IPS-18a (cell line): Measurements from ENCODE around the gene PRR9.
"Not testable (repeated sequence)": the region's sequence is repeated elsewhere in the genome, so short reads cannot be mapped to it uniquely, and the experiment has no call there.

Source experiments
- H3K27ac ChIP-seq: one replicate; pipeline ENCODE4 v1.5.1; 2013; ENCODE audit warnings: low read length
- H3K27me3 ChIP-seq: one replicate; pipeline ENCODE4 v1.6.1; 2013; ENCODE audit warnings: mild to moderate bottlenecking, low read length; ENCODE audit not compliant: control insufficient read depth, insufficient read depth
- H3K36me3 ChIP-seq: one replicate; pipeline ENCODE4 v1.6.1; 2013; ENCODE audit warnings: low read depth, low read length; ENCODE audit not compliant: control insufficient read depth
- H3K4me1 ChIP-seq: one replicate; pipeline ENCODE4 v1.6.1; 2013; ENCODE audit warnings: low read depth, low read length; ENCODE audit not compliant: control insufficient read depth
- H3K4me3 ChIP-seq: one replicate; pipeline ENCODE4 v1.5.1; 2013; ENCODE audit warnings: low read length
- H3K9ac ChIP-seq: one replicate; pipeline ENCODE4 v1.6.1; 2013; ENCODE audit warnings: mild to moderate bottlenecking, low read length, moderate library complexity
- H3K9me3 ChIP-seq: one replicate; pipeline ENCODE4 v1.6.1; 2013; ENCODE audit warnings: low read depth, low read length; ENCODE audit not compliant: control insufficient read depth

The PRR9 gene, protein sequence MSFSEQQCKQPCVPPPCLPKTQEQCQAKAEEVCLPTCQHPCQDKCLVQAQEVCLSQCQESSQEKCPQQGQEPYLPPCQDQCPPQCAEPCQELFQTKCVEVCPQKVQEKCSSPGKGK

GRCh38 chr1:153217212-153217611 is at the start of gene PRR9:
PRR9 (plus strand) TSS chr1:153217584; CDS start chr1:153218145, 561 bp downstream.
- Histone ChIP-seq H3K4me1 (no peaks in the 10 kb centered on the region), H3K9me3 (no peaks in the 10 kb centered on the region), H3K27me3 (no peaks in the 10 kb centered on the region), H3K36me3 (no peaks in the 10 kb centered on the region), H3K4me3 (no peak within 1 kb of the TSS), H3K9ac (no peak within 1 kb of the TSS), H3K27ac (no peak within 1 kb of the TSS)

DNA sequence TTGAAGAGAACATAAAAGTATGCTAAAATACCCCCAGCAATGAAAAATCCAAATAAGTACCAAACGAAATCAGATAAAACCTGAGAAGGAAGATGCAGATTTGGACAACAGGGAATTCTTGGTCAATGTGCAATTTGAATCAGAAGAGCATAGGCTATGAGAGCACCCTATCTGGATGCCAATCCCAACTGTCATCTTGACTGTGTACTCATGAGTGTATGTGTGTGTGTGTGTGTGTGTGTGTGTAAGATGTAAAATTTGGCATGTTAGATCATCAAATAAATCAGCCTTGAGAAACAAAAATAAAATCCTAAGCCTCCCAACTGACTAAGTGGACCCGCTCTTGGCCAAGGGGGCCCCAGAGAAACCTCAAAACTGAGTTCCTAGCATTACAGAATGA is 48.7 kb upstream of the PRR9 start:
- Histone ChIP-seq H3K4me3 (no peak overlapping the region), H3K4me1 (no peaks in the 10 kb centered on the region), H3K27me3 (no peaks in the 10 kb centered on the region), H3K9ac (no peak overlapping the region), H3K36me3 (no peaks in the 10 kb centered on the region), H3K27ac (no peak overlapping the region), H3K9me3 (no peaks in the 10 kb centered on the region)

DNA sequence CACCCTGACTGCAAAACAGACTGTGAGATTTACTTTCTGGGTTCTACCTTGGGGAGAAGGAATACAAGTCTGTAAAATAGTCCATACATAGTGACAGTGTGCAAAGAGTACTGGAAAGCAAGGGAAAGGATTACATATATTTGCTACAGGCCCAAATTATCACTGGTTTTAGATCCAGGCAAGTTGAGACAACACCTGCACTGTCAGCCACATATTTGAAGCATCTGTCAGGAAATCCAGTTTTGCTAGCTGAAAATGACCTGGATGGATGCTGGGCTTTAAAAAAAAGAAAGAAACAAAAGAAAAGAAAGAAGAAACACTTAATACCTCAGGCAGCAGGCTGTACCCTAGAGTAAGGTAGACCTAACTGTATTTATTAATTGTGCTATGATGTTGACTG is 42.8 kb upstream of the PRR9 start:
- Histone ChIP-seq H3K9me3 (no peaks in the 10 kb centered on the region), H3K4me3 (no peak overlapping the region), H3K9ac (no peak overlapping the region), H3K27me3 (no peaks in the 10 kb centered on the region), H3K36me3 (no peaks in the 10 kb centered on the region), H3K27ac (no peak overlapping the region), H3K4me1 (no peaks in the 10 kb centered on the region)

DNA sequence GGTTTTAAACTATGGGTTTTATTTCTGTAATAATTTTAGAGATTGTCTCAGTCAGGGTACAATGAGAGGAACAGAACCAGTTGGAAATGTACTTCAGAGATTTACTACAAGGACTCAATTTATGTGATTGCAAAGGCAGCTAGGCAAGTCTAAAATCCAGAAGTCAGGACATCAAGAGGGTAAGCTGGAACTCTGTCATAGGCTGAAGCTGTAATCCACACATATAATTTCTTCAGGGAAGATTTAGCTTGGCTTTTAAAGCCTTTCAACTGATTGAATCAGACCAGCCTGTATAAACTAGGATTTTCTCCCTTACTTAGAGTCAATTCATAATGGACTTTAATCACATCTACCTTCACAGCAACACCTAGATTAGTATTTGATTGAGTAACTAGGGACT is 38.5 kb upstream of the PRR9 start:
- Histone ChIP-seq H3K9ac (no peak overlapping the region), H3K27me3 (no peaks in the 10 kb centered on the region), H3K4me3 (no peak overlapping the region), H3K4me1 (no peaks in the 10 kb centered on the region), H3K36me3 (no peaks in the 10 kb centered on the region), H3K9me3 (no peaks in the 10 kb centered on the region), H3K27ac (no peak overlapping the region)

DNA sequence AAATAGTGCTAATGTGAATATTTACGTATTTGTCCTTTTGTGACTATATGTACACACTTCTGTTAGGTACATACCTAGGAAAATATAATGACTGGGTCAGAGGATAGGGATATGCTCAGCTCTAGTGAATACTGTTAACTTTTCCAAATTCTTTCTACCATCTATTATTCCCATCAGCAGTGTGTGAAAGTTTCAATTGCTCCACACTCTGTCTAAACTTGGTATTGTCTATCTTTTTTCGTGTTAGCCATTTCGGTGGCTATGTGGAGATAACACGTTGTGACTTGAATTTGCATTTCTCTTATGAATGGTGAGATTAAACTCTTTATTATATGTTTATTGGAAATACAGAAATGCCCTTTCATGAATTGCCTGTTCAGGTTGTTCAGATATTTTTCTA is 36.8 kb upstream of the PRR9 start:
- H3K27ac ChIP-seq = no peak overlapping the region
- no peak overlapping the region for H3K9ac ChIP-seq
- H3K9me3 ChIP-seq = no peaks in the 10 kb centered on the region
- no peaks in the 10 kb centered on the region for H3K4me1 ChIP-seq
- no peaks in the 10 kb centered on the region for H3K27me3 ChIP-seq
- H3K4me3 ChIP-seq = no peak overlapping the region
- H3K36me3 ChIP-seq = no peaks in the 10 kb centered on the region

GRCh38 chr1:153188301-153188700 is 29.1 kb upstream of the PRR9 start:
- H3K27me3 ChIP-seq, H3K4me1 ChIP-seq, H3K27ac ChIP-seq, H3K9me3 ChIP-seq, H3K36me3 ChIP-seq, H3K4me3 ChIP-seq, H3K9ac ChIP-seq: not testable (repeated sequence)

- Histone ChIP-seq H3K4me1 (peaks cover 5% of the 10 kb centered on the region), H3K36me3 (no peaks in the 10 kb centered on the region), H3K9ac (no peak overlapping the region), H3K27me3 (no peaks in the 10 kb centered on the region), H3K4me3 (no peak overlapping the region), H3K27ac (no peak overlapping the region), H3K9me3 (no peaks in the 10 kb centered on the region)
These were observed 27.0 kb upstream of the PRR9 start for GRCh38 chr1:153190373-153190772.

GRCh38 chr1:153192697-153193096 is 24.7 kb upstream of the PRR9 start:
- H3K4me1 ChIP-seq = peaks cover 5% of the 10 kb centered on the region
- H3K27me3 ChIP-seq = no peaks in the 10 kb centered on the region
- no peak overlapping the region for H3K4me3 ChIP-seq
- no peak overlapping the region for H3K9ac ChIP-seq
- H3K27ac ChIP-seq = no peak overlapping the region
- H3K36me3 ChIP-seq = no peaks in the 10 kb centered on the region
- H3K9me3 ChIP-seq = no peaks in the 10 kb centered on the region

DNA sequence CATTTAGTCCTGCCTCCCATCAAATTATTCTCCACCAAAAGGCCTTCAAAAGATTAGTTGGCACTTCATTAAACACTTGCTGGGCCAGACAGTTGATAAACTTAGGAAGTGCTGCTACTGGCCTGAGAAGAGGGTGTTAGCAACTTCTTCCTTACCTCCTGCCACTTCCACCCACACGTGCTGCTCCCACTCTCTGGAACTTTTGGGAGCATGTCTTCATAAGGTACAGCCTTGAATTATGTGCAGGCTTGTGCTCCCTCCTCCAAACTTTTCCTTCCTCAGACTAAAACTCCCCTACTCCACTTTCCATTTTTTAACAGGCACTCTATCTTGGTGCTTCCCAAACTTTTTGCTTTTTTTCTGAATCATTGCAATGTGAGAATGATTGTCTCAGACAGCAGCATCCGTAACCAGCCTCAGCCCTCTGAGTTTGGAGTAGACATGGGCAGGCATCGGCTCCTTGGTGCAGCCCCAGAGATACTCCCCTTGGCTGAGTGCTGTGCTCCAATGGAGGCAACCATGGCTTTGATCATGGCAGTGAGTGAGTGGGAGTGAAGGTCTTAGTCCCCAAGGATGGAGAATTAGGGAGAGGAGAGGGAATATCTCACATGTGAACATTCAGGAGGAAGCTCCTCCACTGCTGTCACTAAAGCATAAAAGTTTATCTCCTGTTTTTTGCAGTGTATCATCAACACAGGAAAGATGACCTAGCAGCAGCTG is 22.9 kb upstream of the PRR9 start:
- Histone ChIP-seq H3K36me3 (no peaks in the 10 kb centered on the region), H3K9me3 (no peaks in the 10 kb centered on the region), H3K4me3 (no peak overlapping the region), H3K27me3 (no peaks in the 10 kb centered on the region), H3K4me1 (peaks cover 5% of the 10 kb centered on the region), H3K27ac (no peak overlapping the region), H3K9ac (no peak overlapping the region)

DNA sequence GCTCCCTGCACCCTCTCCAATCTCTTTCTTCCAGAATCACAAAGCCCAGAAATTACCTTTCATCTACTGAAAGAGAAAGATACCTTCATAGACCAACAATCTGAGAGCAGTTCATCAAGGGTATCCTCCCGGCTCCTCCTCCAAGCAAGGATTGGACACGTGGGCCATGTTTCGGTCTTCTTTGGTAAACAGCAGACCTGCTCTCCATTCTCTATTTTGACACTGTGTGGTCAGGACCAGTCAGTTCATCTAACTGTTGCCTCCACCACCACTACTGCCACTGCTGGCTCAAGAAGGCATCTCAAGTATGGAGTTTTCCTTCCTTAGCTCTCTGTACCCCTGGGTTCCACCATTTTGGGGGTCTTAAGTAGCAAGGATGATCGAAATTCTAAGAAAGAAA is 22.2 kb upstream of the PRR9 start:
- H3K36me3 ChIP-seq = no peaks in the 10 kb centered on the region
- no peaks in the 10 kb centered on the region for H3K27me3 ChIP-seq
- H3K27ac ChIP-seq = no peak overlapping the region
- H3K4me3 ChIP-seq = no peak overlapping the region
- peaks cover 5% of the 10 kb centered on the region for H3K4me1 ChIP-seq
- H3K9ac ChIP-seq = no peak overlapping the region
- H3K9me3 ChIP-seq = no peaks in the 10 kb centered on the region

GRCh38 chr1:153202006-153202405 is 15.4 kb upstream of the PRR9 start:
- Histone ChIP-seq H3K4me3 (no peak overlapping the region), H3K27ac (no peak overlapping the region), H3K9ac (no peak overlapping the region), H3K4me1 (no peaks in the 10 kb centered on the region), H3K36me3 (no peaks in the 10 kb centered on the region), H3K9me3 (no peaks in the 10 kb centered on the region), H3K27me3 (no peaks in the 10 kb centered on the region)

GRCh38 chr1:153203130-153203529 is 14.3 kb upstream of the PRR9 start, which contains the start of gene LELP1:
LELP1 (plus strand) TSS chr1:153203430; CDS start chr1:153204708, 1,278 bp downstream.
- H3K36me3 ChIP-seq = no peaks in the 10 kb centered on the region
- no peaks in the 10 kb centered on the region for H3K4me1 ChIP-seq
- no peaks in the 10 kb centered on the region for H3K9me3 ChIP-seq
- H3K9ac ChIP-seq = no peak within 1 kb of the TSS
- no peaks in the 10 kb centered on the region for H3K27me3 ChIP-seq
- no peak within 1 kb of the TSS for H3K27ac ChIP-seq
- H3K4me3 ChIP-seq = no peak within 1 kb of the TSS
